WERI-Rb-1 (cell line): ENCODE data around the gene BLMH.

Experiments used
- DNase-seq: peaks from one replicate; pipeline ENCODE4 v3.0.0-alpha.2; 2020
- H3K27ac ChIP-seq: fragments of 250-450 bp; sonication (Bioruptor Pico); 2 replicates; pipeline ENCODE4 v1.5.1; 2020; ENCODE audit warnings: mild to moderate bottlenecking, moderate library complexity
- H3K27me3 ChIP-seq: fragments of 250-450 bp; sonication (Bioruptor Pico); 2 replicates; pipeline ENCODE4 v1.5.1; 2021; ENCODE audit warnings: mild to moderate bottlenecking, low read depth, moderate library complexity; ENCODE audit not compliant: insufficient read depth, severe bottlenecking
- H3K36me3 ChIP-seq: fragments of 250-450 bp; sonication (Bioruptor Pico); 2 replicates; pipeline ENCODE4 v1.5.1; 2020; ENCODE audit warnings: mild to moderate bottlenecking, moderate library complexity
- H3K4me3 ChIP-seq: 2 replicates; pipeline ENCODE4 v1.5.1; 2011; ENCODE audit warnings: low read depth, mild to moderate bottlenecking, control low read depth, low read length
- H3K9me3 ChIP-seq: fragments of 250-450 bp; sonication (Bioruptor Pico); 2 replicates; pipeline ENCODE4 v1.5.1; 2021; ENCODE audit warnings: mild to moderate bottlenecking, moderate library complexity; ENCODE audit not compliant: severe bottlenecking
- TF ChIP-seq, protein P1 (sequence below): IDR thresholded peaks from 2 replicates; pipeline ENCODE4 v1.5.1; 2011; ENCODE audit warnings: low read depth, mild to moderate bottlenecking, control low read depth, inconsistent platforms, low read length

Gene BLMH

GRCh38 chr17:30291543-30292285, at the start of gene BLMH:
Gene BLMH (minus strand): TSS chr17:30291944. CDS start chr17:30291819, 125 bp downstream.
- peak; percentile 91 for DNase-seq
- peaks cover 32% of the 10 kb centered on the region for H3K36me3 ChIP-seq

DNA sequence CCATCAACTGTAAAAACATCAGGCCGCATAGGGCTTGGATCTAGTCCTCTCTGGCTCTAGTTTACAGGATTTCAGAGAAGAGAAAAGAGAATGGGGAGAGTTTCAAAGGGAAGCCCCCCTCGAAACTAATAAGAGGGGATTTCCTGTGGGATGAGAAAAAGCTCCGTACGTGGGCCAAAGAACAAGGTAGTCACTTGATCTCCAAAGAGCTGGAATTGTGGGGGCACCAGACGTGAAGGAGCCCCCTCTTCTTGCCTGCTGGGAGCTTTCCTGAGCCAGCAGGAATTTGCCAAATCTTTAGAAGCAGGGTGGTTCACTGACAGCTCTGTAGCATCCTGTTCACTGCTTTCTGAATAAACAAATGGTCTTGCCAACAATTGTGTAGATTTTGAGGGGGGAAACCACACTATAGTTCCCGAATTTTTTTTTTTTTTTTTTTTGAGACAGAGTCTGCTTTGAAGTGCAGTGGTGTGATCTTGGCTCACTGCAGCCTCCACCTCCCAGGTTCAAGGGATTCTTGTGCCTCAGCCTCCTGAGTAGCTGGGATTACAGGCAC, 49.1 kb upstream of the BLMH start:
- H3K36me3 ChIP-seq: no peaks in the 10 kb centered on the region
- H3K27ac ChIP-seq: no peak overlapping the region
- H3K9me3 ChIP-seq: no peaks in the 10 kb centered on the region
- no peak for DNase-seq
- H3K4me3 ChIP-seq: no peak overlapping the region
- no peaks in the 10 kb centered on the region for H3K27me3 ChIP-seq
- TF ChIP-seq, protein P1, sequence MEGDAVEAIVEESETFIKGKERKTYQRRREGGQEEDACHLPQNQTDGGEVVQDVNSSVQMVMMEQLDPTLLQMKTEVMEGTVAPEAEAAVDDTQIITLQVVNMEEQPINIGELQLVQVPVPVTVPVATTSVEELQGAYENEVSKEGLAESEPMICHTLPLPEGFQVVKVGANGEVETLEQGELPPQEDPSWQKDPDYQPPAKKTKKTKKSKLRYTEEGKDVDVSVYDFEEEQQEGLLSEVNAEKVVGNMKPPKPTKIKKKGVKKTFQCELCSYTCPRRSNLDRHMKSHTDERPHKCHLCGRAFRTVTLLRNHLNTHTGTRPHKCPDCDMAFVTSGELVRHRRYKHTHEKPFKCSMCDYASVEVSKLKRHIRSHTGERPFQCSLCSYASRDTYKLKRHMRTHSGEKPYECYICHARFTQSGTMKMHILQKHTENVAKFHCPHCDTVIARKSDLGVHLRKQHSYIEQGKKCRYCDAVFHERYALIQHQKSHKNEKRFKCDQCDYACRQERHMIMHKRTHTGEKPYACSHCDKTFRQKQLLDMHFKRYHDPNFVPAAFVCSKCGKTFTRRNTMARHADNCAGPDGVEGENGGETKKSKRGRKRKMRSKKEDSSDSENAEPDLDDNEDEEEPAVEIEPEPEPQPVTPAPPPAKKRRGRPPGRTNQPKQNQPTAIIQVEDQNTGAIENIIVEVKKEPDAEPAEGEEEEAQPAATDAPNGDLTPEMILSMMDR: no peak

More at GRCh38 chr17:30291543-30292285, at the start of gene BLMH:
- no peaks in the 10 kb centered on the region for H3K27me3 ChIP-seq
- peak within 1 kb of the TSS; percentile 97 for H3K27ac ChIP-seq
- H3K4me3 ChIP-seq: peak within 1 kb of the TSS; percentile 99
- TF ChIP-seq, protein P1: no peak
- H3K9me3 ChIP-seq: no peaks in the 10 kb centered on the region

DNA sequence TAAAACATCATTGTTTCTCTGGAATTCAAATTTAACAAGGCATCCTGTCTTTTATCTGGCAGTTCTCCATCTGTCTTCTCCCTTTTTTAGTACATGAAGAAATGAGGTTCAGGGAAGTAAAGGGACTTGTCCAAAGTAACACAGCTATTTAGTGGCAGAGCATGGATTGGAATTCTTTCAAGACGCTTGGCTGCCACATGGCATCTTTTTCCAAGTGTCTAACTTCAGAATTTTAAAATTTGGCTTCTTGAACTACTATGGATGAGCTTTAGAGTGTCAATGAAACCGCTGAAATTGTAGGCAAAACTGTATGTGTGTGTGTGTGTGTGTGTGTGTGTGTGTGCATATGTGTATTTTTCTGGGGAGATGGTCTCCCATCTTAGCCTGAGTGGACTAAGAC, 47.3 kb upstream of the BLMH start:
- Histone ChIP-seq H3K4me3 (no peak overlapping the region), H3K27ac (no peak overlapping the region), H3K9me3 (no peaks in the 10 kb centered on the region), H3K27me3 (no peaks in the 10 kb centered on the region), H3K36me3 (no peaks in the 10 kb centered on the region)
- TF ChIP-seq, protein P1: no peak
- no peak for DNase-seq

GRCh38 chr17:30337393-30337999, 45.8 kb upstream of the BLMH start:
- Histone ChIP-seq H3K27ac (no peak overlapping the region), H3K4me3 (no peak overlapping the region)
- TF ChIP-seq, protein P1: no peak

DNA sequence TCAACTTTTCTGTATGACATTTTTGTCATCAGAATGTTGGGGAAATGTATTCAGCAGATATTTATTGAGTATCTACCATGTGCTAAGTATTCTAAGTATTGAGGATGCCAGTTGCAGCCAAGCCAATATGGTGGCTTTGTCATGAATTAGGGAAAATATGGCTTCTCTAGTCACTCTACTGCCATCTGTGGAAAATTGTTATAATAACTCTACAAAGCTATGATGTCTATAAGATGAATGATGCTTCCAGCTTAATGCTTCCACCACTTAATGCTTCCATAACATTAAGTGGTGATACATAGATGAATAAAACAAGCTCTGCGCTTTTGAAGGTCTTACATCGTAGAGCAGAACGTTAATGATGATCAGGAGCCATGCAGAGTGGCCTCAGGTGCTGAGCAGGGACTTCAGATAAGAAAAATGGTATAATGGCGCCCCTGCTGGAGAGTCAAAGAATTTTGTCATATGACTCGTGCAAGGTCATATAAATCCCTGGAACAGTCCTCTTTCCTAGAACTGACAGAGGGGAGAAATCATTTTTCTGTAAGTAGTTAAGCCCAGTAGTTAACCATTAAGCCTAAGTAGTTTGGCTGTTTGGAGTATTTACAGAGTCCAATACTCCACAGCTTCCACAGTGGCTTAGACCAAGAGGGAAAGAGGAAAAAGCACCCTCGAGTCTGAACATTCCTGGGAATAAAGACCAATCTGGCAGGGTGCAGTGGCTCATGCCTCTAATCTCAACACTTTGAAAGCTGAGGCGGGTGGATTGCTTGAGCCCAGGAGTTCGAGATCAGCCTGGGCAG, 44.8 kb upstream of the BLMH start:
- peak; percentile 79 for DNase-seq
- H3K4me3 ChIP-seq: peak overlapping the region; percentile 12; the same call in 1 of the 2 replicates

More at GRCh38 chr17:30337393-30337999, 45.8 kb upstream of the BLMH start:
- Histone ChIP-seq H3K36me3 (no peaks in the 10 kb centered on the region), H3K9me3 (no peaks in the 10 kb centered on the region), H3K27me3 (no peaks in the 10 kb centered on the region)
- no peak for DNase-seq

More for the DNA sequence above, 44.8 kb upstream of the BLMH start:
- TF ChIP-seq, protein P1: peak; percentile 58
- Histone ChIP-seq H3K27ac (no peak overlapping the region), H3K36me3 (no peaks in the 10 kb centered on the region), H3K27me3 (no peaks in the 10 kb centered on the region), H3K9me3 (no peaks in the 10 kb centered on the region)
